GM13977 (cell line): ENCODE results near the gene HHEX.

Experiments used
- DNase-seq: peaks from one replicate; pipeline ENCODE4 v3.0.0; 2012; ENCODE audit warnings: low spot score
- in situ Hi-C: fragments of 300-500 bp; cut with MboI; formaldehyde crosslinking; loops from one replicate; pipeline ENCODE4 v1.12.0; 2022; ENCODE audit warnings: low sequenced_read_pairs, low pct_unique_long_range_greater_than_20kb, mixed read lengths, inconsistent platforms; ENCODE audit not compliant: unreplicated experiment
- TF ChIP-seq, protein P1 (sequence below): IDR thresholded peaks from 2 replicates; pipeline ENCODE4 v1.5.1; 2012; ENCODE audit warnings: mild to moderate bottlenecking, control low read depth; ENCODE audit not compliant: insufficient read depth; ENCODE audit errors: extremely low read depth, missing control alignments

The HHEX gene

DNA sequence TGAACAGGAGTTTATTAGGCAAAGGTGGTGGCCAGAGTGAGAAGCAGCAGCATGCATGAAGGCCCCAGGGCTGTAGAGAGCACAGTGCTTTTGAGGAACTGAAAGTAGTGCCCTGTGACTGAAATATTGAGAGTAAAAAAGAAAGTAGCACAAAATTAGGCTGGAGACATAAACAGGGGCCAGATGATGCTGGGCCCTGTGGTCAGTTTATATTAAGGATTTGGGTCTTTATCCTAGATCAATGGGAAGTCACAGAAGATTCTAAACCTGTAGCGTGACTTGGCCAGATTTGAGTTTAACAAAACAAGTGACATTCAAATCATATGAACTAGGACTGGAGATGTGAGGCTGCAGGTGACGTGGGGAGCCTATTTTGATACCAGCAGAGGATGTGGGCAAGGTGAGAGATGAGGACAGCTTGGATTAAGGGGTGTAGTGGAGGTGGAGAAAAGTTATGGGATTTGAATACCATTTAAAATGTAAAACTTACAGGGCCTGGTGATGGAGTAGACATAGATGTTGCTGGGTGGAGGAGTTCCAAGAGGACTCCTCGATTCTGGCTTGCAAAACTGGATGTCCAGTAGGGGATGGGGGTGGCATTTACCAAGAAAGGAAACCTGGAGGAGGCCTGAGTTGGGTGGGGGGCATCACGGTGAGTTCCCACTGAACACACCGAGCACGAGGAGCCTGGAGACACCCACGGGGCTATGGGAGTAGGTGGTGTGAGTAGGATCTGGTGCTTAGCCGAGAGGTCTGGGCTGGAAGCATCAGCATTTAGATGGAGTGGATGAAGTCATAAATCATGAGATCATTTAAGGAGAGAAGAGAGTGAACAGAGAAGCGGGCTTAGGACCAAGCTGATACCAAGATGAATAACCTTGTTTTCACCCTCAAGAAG is 52.8 kb downstream of the HHEX start:
- TF ChIP-seq, protein P1, sequence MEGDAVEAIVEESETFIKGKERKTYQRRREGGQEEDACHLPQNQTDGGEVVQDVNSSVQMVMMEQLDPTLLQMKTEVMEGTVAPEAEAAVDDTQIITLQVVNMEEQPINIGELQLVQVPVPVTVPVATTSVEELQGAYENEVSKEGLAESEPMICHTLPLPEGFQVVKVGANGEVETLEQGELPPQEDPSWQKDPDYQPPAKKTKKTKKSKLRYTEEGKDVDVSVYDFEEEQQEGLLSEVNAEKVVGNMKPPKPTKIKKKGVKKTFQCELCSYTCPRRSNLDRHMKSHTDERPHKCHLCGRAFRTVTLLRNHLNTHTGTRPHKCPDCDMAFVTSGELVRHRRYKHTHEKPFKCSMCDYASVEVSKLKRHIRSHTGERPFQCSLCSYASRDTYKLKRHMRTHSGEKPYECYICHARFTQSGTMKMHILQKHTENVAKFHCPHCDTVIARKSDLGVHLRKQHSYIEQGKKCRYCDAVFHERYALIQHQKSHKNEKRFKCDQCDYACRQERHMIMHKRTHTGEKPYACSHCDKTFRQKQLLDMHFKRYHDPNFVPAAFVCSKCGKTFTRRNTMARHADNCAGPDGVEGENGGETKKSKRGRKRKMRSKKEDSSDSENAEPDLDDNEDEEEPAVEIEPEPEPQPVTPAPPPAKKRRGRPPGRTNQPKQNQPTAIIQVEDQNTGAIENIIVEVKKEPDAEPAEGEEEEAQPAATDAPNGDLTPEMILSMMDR: no peak
- in situ Hi-C loops: no loop called here
- DNase-seq: peak; percentile 68
